ENCODE measurements around the gene GMDS. TPM values are rescaled to one million over a fixed set of nuclear protein-coding genes. Genes with fewer than 3 reads are reported as not detected.

Gene GMDS
- total RNA-seq, 1 donor = 23.2 TPM

DNA sequence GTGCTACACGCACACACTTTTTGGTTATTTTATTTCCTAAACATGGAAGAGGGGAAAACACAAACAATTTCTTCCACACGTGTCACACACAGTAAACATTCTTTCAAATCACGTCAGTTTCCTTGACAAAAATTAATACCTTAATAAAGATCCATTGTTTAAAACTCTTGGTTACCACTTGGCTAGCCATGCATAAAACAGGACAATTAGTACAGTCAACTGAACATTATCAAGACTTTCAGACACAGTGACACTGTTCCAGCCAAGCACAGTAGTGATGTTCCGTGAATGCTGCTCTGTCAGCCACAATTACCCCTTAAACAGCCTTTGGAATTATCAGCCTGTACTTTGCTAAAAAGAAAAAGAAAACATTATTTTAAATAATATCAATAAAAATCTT is 50.8 kb downstream of the GMDS start:
- Histone ChIP-seq H2AFZ (ENCODE audit: low read length) (no peak overlapping the region), H3K36me3 (ENCODE audit: insufficient read depth, low read length) (no peaks in the 10 kb centered on the region), H3K79me2 (ENCODE audit: insufficient read depth, low read length) (peaks cover 3% of the 10 kb centered on the region), H3K9me3 (ENCODE audit: low read depth, low read length) (no peaks in the 10 kb centered on the region), H3K27me3 (ENCODE audit: insufficient read depth, low read length) (no peaks in the 10 kb centered on the region), H4K20me1 (ENCODE audit: insufficient read depth, low read length) (no peaks in the 10 kb centered on the region), H3K4me3 (ENCODE audit: insufficient read depth, low read length) (no peak overlapping the region), H3K4me2 (ENCODE audit: insufficient read depth, low read length) (no peak overlapping the region), H3K27ac (ENCODE audit: low read depth, low read length) (no peak overlapping the region), H3K4me1 (ENCODE audit: insufficient read depth, low read length) (peaks cover 19% of the 10 kb centered on the region)
- TF ChIP-seq, protein P1, sequence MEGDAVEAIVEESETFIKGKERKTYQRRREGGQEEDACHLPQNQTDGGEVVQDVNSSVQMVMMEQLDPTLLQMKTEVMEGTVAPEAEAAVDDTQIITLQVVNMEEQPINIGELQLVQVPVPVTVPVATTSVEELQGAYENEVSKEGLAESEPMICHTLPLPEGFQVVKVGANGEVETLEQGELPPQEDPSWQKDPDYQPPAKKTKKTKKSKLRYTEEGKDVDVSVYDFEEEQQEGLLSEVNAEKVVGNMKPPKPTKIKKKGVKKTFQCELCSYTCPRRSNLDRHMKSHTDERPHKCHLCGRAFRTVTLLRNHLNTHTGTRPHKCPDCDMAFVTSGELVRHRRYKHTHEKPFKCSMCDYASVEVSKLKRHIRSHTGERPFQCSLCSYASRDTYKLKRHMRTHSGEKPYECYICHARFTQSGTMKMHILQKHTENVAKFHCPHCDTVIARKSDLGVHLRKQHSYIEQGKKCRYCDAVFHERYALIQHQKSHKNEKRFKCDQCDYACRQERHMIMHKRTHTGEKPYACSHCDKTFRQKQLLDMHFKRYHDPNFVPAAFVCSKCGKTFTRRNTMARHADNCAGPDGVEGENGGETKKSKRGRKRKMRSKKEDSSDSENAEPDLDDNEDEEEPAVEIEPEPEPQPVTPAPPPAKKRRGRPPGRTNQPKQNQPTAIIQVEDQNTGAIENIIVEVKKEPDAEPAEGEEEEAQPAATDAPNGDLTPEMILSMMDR (IDR thresholded peaks at IDR 0.05; ENCODE audit: extremely low read depth, low read depth, low read length) = no peak
- DNase-seq (ENCODE audit: insufficient read length, low spot score, missing footprints) = no peak

DNA sequence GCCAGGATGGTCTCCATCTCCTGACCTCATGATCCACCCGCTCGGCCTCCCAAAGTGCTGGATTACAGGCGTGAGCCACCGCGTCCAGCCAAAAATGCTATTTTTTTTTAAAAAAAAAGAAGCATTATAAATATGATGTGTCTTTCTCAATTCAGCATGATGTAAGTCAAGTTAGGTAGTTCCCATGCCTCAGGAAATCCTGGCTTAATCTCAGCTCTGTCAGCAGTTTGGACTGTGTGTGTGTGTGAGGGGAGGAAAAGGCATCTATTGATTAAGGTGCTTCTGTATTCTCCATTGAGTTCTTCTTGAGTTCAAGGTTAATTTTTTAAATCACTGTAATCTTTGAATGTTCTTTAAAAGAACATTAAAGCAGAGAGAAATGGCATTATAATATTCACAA is 51.5 kb downstream of the GMDS start:
- H3K79me2 ChIP-seq (ENCODE audit: insufficient read depth, low read length) = peaks cover 3% of the 10 kb centered on the region
- H3K27me3 ChIP-seq (ENCODE audit: insufficient read depth, low read length) = no peaks in the 10 kb centered on the region
- H3K4me1 ChIP-seq (ENCODE audit: insufficient read depth, low read length) = peaks cover 19% of the 10 kb centered on the region
- no peak overlapping the region for H3K4me3 ChIP-seq (ENCODE audit: insufficient read depth, low read length)
- no peak overlapping the region for H2AFZ ChIP-seq (ENCODE audit: low read length)
- no peak overlapping the region for H3K27ac ChIP-seq (ENCODE audit: low read depth, low read length)
- DNase-seq (ENCODE audit: insufficient read length, low spot score, missing footprints) = no peak
- no peaks in the 10 kb centered on the region for H4K20me1 ChIP-seq (ENCODE audit: insufficient read depth, low read length)
- H3K4me2 ChIP-seq (ENCODE audit: insufficient read depth, low read length) = no peak overlapping the region
- TF ChIP-seq, protein P1 (IDR thresholded peaks at IDR 0.05; ENCODE audit: extremely low read depth, low read depth, low read length) = no peak
- H3K9me3 ChIP-seq (ENCODE audit: low read depth, low read length) = no peaks in the 10 kb centered on the region
- no peaks in the 10 kb centered on the region for H3K36me3 ChIP-seq (ENCODE audit: insufficient read depth, low read length)

DNA sequence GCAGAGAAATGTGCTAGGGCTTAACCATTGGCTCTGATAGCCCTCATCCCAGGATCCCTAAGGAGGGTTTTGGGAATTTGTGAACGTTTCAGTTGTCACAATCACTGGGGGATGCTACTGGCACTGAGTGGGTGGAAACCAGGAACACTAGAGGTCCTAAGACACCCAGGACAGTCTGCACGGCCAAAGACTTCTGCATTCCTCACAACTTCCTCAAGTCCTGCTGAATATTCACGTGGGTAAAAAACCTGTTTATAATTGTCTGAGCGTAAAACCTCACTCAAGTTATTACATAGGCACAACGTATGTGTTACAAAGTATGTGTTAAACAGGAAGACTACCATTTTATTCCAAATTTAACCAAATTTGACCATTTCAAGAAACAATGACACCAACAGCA is 52.4 kb downstream of the GMDS start:
- Histone ChIP-seq H2AFZ (ENCODE audit: low read length) (no peak overlapping the region), H4K20me1 (ENCODE audit: insufficient read depth, low read length) (no peaks in the 10 kb centered on the region), H3K4me2 (ENCODE audit: insufficient read depth, low read length) (no peak overlapping the region), H3K4me1 (ENCODE audit: insufficient read depth, low read length) (peaks cover 16% of the 10 kb centered on the region), H3K4me3 (ENCODE audit: insufficient read depth, low read length) (no peak overlapping the region), H3K27ac (ENCODE audit: low read depth, low read length) (no peak overlapping the region), H3K36me3 (ENCODE audit: insufficient read depth, low read length) (no peaks in the 10 kb centered on the region), H3K9me3 (ENCODE audit: low read depth, low read length) (no peaks in the 10 kb centered on the region), H3K79me2 (ENCODE audit: insufficient read depth, low read length) (peaks cover 3% of the 10 kb centered on the region), H3K27me3 (ENCODE audit: insufficient read depth, low read length) (no peaks in the 10 kb centered on the region)
- TF ChIP-seq, protein P1 (IDR thresholded peaks at IDR 0.05; ENCODE audit: extremely low read depth, low read depth, low read length) = no peak
- DNase-seq (ENCODE audit: insufficient read length, low spot score, missing footprints) = no peak

DNA sequence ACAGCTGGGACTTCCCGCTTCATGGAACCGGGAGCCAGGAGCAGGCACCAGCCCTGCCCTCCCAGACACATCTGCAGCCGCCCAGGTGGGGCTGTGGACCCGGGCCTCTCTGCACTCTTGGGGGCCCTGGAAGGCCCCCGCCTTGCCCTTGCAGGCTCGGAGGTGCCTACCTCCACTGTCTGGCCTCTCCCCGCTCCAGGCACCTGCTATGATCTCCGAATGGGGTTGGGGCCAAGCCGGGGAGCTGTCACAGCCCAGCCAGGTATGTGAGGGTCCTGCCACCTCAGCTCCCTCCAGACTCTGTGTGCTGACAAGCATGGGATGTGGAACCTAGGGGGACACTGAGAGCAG is 54.0 kb downstream of the GMDS start:
- H3K36me3 ChIP-seq (ENCODE audit: insufficient read depth, low read length) = no peaks in the 10 kb centered on the region
- H3K9me3 ChIP-seq (ENCODE audit: low read depth, low read length) = no peaks in the 10 kb centered on the region
- H3K27ac ChIP-seq (ENCODE audit: low read depth, low read length) = no peak overlapping the region
- no peaks in the 10 kb centered on the region for H4K20me1 ChIP-seq (ENCODE audit: insufficient read depth, low read length)
- no peaks in the 10 kb centered on the region for H3K27me3 ChIP-seq (ENCODE audit: insufficient read depth, low read length)
- H3K79me2 ChIP-seq (ENCODE audit: insufficient read depth, low read length) = peaks cover 5% of the 10 kb centered on the region
- TF ChIP-seq, protein P1 (IDR thresholded peaks at IDR 0.05; ENCODE audit: extremely low read depth, low read depth, low read length) = no peak
- H2AFZ ChIP-seq (ENCODE audit: low read length) = no peak overlapping the region
- DNase-seq (ENCODE audit: insufficient read length, low spot score, missing footprints) = no peak
- H3K4me1 ChIP-seq (ENCODE audit: insufficient read depth, low read length) = peaks cover under 1% of the 10 kb centered on the region
- no peak overlapping the region for H3K4me3 ChIP-seq (ENCODE audit: insufficient read depth, low read length)
- no peak overlapping the region for H3K4me2 ChIP-seq (ENCODE audit: insufficient read depth, low read length)
